Measurements from ENCODE around the gene FAM111B. TPM values are rescaled to one million over a fixed set of nuclear protein-coding genes. Genes with fewer than 3 reads are reported as not detected.

Gene FAM111B
- total RNA-seq, 2 donors from 2014 or later: 0.11 to 0.20 TPM

DNA sequence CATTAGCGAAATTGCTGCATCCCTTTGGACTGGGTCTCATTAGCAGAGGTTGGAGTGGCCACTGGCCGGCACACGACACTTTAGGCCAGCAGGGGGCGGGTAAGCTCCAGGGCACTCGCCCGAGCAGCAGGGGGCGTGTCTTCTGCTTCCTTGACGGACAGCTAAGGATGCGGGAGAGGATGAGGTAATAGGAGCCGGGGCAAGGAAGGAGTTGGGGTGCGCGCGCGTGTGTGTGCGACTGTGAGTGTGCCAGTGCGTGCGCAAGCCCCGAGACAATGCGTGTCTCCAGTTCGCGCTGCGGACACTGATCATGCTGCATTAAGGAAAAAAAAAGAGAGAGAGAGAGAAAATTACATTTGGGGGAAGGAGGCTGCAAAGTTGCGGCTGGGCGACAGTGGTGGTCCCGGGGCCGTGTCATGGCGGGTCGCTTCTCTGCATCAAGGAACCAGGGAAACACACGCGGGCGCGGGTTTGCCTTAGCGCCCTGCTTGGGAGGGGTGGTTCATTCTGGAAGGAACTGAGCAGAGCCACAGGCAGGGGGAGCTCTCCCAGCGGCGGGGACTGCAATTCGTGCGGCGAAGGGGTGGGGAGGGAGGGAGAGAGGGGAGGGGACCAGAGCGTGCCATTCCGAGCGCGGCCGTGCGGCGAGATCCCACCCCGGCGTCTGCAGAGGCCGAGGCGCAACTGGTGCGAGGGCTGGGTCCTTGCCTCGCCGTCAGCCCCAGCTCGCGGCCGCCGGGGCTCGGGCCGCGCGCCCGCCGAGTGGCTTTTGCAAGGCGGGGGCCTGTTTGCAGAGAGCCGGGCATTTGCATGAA is 64.7 kb downstream of the FAM111B start, which contains the start of gene DTX4:
Gene DTX4 (plus strand): TSS at position 625 of the 815 bp plus-strand sequence. CDS start 464 bp downstream, outside the sequence.
- peak within 1 kb of the TSS; percentile 50 to 63 for H3K27ac ChIP-seq

DNA sequence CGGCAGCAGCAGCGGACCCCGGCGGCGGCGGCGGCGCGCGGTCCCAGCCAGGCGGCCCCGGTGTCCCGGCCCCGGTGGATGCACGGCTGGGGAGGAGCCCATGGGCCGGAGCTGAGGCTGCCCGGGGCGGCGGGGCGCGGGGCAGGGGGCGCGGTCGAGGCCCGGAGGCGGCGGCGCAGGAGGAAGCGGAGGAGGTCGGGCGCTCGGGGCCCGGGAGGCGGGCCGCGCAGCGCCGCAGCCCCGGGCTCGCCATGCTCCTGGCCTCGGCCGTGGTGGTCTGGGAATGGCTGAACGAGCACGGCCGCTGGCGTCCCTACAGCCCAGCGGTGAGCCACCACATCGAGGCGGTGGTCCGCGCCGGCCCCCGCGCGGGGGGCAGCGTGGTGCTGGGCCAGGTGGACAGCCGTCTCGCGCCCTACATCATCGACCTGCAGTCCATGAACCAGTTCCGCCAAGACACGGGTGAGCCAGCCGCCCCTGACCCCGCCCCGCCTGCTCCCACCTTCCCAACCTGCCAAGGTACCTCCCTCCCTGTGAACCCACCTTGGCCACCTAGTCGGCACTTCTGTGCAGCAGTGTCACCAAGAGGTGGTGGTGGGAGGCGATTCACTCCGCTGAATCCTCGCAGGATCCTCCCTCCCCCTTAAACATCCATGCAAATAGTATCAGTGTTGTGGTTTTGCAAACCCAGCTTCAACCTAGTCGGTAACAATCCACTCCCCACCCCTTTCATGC is 65.5 kb downstream of the FAM111B start:
- Histone ChIP-seq H3K27me3 (no peaks in the 10 kb centered on the region), H3K4me1 (peaks cover 0 to 24% of the 10 kb centered on the region in 2 donors), H3K36me3 (no peaks in the 10 kb centered on the region), H3K4me3 (peak overlapping the region; percentile 51 to 64), H3K9me3 (no peaks in the 10 kb centered on the region), H3K27ac (peak overlapping the region; percentile 50 to 63)
- TF ChIP-seq, protein P1, sequence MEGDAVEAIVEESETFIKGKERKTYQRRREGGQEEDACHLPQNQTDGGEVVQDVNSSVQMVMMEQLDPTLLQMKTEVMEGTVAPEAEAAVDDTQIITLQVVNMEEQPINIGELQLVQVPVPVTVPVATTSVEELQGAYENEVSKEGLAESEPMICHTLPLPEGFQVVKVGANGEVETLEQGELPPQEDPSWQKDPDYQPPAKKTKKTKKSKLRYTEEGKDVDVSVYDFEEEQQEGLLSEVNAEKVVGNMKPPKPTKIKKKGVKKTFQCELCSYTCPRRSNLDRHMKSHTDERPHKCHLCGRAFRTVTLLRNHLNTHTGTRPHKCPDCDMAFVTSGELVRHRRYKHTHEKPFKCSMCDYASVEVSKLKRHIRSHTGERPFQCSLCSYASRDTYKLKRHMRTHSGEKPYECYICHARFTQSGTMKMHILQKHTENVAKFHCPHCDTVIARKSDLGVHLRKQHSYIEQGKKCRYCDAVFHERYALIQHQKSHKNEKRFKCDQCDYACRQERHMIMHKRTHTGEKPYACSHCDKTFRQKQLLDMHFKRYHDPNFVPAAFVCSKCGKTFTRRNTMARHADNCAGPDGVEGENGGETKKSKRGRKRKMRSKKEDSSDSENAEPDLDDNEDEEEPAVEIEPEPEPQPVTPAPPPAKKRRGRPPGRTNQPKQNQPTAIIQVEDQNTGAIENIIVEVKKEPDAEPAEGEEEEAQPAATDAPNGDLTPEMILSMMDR (IDR thresholded peaks at IDR 0.05): no peak
- DNase-seq (ENCODE audit: low spot score): no peak

More for the DNA sequence above, 64.7 kb downstream of the FAM111B start, which contains the start of gene DTX4:
- no peaks in the 10 kb centered on the region for H3K27me3 ChIP-seq
- H3K9me3 ChIP-seq: no peaks in the 10 kb centered on the region
- DNase-seq (ENCODE audit: low spot score): peak; percentile 93
- H3K4me1 ChIP-seq: peaks cover 0 to 24% of the 10 kb centered on the region in 2 donors
- TF ChIP-seq, protein P1 (IDR thresholded peaks at IDR 0.05): peak; percentile 58 to 88
- no peaks in the 10 kb centered on the region for H3K36me3 ChIP-seq
- H3K4me3 ChIP-seq: peak within 1 kb of the TSS; percentile 51 to 64

DNA sequence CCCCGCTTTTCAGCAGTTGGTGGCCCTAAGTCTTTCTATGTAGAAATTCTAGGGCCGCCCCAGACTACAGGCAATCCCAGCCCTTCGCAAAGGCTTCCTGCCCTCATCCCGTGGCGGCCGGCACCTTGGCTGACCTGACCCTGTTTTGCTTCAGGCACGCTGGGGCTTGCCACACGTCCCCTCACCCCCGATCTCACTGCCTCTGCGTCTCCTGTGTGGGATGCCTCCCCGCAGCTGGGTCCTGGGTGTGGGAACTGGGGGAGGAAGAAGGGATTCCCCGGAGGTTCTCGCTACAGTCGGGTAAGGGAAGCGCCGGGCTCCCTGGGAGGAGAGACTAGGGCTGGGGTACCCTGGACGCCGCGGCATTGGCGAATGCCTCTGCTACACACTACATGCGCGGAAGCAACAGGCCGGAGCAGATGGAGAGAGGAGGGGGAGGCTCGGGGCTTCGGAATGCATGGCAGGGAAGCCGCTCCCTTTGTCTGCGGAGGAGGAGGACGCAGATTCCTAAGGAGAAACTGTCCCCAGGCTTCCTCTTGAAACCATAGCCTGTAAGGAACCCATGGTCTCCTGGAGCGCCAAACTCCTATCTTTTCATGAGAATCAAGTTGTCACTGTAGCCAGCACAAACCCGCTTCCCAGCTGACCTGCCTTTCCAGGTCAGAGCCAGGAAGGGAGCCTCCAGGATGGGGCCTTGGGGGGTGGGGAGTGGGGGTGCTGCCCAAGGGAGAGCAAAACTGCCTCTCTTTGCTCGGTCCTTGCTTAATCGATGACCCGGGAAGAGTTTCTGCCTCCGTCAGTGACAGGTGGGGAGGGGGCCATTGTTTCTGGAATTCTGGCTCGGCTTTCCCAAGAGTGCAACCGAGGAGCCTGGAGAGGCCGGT is 66.3 kb downstream of the FAM111B start:
- Histone ChIP-seq H3K27me3 (no peaks in the 10 kb centered on the region), H3K9me3 (no peaks in the 10 kb centered on the region), H3K36me3 (no peaks in the 10 kb centered on the region), H3K4me3 (peak overlapping the region; percentile 51 to 64), H3K27ac (peak overlapping the region; percentile 50 to 63), H3K4me1 (peaks cover 0 to 24% of the 10 kb centered on the region in 2 donors)
- TF ChIP-seq, protein P1 (IDR thresholded peaks at IDR 0.05): no peak
- no peak for DNase-seq (ENCODE audit: low spot score)

DNA sequence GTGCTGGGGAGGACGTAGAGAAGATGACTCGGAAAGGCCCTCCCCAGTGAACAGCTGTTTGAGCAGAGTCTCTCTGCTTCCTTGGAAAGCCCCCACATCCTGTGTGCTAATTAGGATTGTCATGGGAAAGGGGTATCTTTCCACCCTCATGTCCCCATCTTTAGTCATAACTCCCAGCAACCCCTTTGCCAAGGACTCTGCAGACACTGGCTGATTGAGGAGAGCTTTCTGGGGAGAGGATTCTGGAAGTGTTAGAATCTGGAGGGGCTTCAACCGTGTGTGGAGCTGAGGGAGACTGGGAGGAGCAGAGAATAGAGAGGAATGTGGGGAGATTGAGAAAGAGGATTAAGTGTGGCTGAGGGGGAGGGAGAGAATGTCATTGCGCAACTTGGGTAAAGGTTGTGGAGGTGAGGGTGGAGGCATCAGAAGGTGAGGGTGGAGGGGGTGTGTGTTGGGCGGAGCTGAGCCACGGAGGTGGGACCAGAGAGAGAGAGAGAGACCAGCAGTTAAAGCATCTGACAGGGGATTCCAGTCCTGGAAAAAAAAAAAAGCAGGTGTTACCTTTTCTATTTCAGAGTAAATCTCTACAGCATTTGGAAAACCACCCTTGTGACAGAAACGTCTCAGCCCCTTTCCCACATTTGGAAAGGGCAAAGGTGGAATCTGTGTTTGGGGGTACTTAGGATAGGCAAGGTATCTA is 67.1 kb downstream of the FAM111B start:
- TF ChIP-seq, protein P1 (IDR thresholded peaks at IDR 0.05): no peak
- Histone ChIP-seq H3K4me3 (peak overlapping the region in 1 of 2 donors; percentile 64), H3K4me1 (peaks cover 0 to 24% of the 10 kb centered on the region in 2 donors), H3K27ac (peak overlapping the region; percentile 50 to 63), H3K36me3 (no peaks in the 10 kb centered on the region), H3K27me3 (no peaks in the 10 kb centered on the region), H3K9me3 (peaks cover 0 to under 1% of the 10 kb centered on the region in 2 donors)
- no peak for DNase-seq (ENCODE audit: low spot score)

DNA sequence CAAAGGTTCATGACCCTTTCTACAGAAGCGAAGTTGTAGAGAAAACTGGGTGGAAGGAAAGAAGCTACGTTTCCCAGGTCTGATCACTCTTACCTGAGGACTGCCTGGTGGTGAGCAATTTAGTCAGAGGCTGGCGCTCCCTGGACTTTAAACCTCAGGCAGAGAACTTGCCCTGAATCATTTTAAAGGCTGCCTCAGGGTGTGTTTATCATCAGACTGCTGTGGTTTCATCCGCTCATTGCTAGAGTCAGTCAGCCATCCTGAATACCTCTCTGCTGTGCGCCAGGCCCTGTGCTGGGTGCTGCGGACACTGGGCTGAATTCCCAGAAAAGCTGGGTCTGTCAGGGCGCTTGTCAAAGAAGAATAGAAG is 67.6 kb downstream of the FAM111B start:
- no peaks in the 10 kb centered on the region for H3K36me3 ChIP-seq
- TF ChIP-seq, protein P1 (IDR thresholded peaks at IDR 0.05): no peak
- H3K4me1 ChIP-seq: peaks cover 0 to 24% of the 10 kb centered on the region in 2 donors
- H3K9me3 ChIP-seq: peaks cover 0 to 5% of the 10 kb centered on the region in 2 donors
- DNase-seq (ENCODE audit: low spot score): no peak
- H3K27ac ChIP-seq: peak overlapping the region in 1 of 2 donors; percentile 23
- no peaks in the 10 kb centered on the region for H3K27me3 ChIP-seq
- H3K4me3 ChIP-seq: no peak overlapping the region

Measured in right atrium auricular region (tissue), 2 donors.